Lung microvascular endothelial cell (primary cell): ENCODE results near the gene HGFAC. TPM values are rescaled to one million over a fixed set of nuclear protein-coding genes. Genes with fewer than 3 reads are reported as not detected.

Experiments used
- DNase-seq, 2 donors: peaks; one replicate each; pipeline versions ENCODE4 v3.0.0 to v3.0.0-alpha.2; 2010; ENCODE audit warnings: low read depth in 2 of 2
- total RNA-seq: library from RNA; depleted of rRNA; stranded (reverse); fragments of >200 nt; gene quantifications from 2 replicates; pipeline ENCODE4 v1.2.1, GENCODE V29; 2014

Gene HGFAC
- 0.20 TPM in 1 of 2 replicates, not detected in the other for total RNA-seq

GRCh38 chr4:3441501-3442459 is at the start of gene HGFAC:
Gene HGFAC, plus strand, starts transcription at chr4:3441968. Its CDS starts 34 bp downstream, at chr4:3442002.
- no peak for DNase-seq

DNA sequence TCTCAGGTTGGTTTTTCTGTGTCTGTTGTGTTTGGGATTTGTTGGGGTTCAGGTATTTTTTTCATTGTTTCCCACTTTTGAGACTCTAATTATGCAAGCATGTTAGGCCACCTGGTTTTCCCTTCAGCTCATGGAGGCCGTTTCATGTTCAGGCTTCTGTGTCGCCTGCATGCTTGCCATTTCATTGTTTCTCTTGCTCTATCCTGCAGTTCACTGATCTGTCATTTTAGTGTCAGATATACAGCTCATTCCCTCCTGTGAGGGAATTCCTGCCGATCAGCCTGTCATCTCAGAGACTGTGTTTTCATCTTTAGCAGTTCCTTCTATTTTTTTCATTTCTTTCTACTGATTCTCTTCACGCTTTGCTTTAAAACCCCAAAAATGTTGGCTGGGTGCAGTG is 49.4 kb upstream of the HGFAC start:
- DNase-seq: no peak

- DNase-seq: no peak
Measured at GRCh38 chr4:3393171-3393570, 48.6 kb upstream of the HGFAC start.

DNA sequence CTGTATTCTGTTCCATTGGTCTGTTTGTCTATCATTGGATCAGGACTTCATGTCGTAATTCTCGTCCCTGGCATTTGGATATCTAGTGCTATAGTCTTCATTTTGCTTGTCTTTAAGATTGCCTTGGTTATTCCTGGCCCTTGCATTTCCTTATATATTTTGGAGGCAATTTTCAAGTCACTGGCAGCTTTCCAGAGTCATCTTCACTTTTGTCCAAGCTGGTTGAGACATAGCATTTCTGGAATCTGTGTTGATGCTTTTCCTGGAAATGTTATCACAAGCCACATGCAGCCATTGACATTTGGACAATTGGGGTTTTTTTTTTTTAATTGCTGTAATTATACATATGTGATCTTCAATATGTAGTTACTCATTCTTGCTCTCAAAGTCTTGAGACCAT is 45.2 kb upstream of the HGFAC start:
- DNase-seq: no peak

DNA sequence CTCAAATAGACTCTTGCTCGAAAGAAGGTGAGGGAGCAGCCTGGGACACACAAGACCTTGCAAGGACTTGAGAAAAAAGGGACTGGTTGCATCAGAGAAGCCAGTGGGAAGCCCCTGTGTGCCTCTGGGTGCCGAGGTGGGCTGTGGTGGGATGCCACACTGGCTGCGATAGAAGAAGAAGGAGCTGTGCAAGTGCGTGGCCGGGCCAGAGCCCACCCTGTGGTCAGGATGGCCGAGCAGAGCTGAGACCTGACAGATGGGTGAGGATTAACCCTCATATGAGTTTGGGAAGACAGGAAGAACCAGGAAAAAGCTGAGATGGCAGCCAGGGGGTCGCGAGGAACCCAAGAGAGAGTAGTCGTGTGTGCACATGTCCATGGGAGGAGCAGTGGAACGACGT is 44.6 kb upstream of the HGFAC start:
- no peak for DNase-seq

GRCh38 chr4:3399277-3400194 is 42.2 kb upstream of the HGFAC start:
- peak in 1 of 2 donors; percentile 33 for DNase-seq

DNA sequence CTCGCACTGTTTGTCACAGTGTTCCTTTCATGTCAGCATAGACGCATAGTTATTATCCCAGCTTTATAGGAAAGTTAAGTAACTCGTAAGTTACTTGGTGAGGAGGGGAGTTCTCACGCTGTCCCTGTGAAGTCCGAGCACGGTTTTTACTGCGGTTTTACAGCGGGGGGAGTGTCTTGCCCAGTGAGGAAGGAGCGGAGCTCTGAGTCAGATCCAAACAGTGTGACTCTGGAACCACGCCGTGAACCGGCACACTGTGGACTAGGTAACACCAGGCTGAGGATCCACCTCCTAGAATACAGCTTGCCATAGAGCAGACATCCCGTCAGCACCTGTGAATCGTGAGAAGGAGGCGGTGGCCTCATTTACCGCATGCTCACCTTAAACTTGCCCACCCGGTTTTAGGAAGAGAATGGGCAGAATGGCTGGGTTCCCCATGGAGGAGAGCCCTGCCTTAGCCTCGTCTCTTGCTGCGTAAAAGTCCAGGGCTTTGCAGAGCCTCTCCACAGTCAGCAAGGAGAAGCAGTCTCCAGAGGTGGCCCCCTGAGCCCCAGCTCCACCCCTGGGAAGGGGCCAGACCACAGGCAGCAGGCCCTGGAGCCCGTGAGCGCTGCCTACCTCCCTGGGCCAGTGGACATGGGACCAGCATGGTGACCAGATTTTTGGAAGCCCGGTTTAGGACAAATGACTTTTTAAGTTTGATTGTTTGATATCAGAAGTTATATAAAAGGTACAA is 40.2 kb upstream of the HGFAC start:
- no peak for DNase-seq

DNA sequence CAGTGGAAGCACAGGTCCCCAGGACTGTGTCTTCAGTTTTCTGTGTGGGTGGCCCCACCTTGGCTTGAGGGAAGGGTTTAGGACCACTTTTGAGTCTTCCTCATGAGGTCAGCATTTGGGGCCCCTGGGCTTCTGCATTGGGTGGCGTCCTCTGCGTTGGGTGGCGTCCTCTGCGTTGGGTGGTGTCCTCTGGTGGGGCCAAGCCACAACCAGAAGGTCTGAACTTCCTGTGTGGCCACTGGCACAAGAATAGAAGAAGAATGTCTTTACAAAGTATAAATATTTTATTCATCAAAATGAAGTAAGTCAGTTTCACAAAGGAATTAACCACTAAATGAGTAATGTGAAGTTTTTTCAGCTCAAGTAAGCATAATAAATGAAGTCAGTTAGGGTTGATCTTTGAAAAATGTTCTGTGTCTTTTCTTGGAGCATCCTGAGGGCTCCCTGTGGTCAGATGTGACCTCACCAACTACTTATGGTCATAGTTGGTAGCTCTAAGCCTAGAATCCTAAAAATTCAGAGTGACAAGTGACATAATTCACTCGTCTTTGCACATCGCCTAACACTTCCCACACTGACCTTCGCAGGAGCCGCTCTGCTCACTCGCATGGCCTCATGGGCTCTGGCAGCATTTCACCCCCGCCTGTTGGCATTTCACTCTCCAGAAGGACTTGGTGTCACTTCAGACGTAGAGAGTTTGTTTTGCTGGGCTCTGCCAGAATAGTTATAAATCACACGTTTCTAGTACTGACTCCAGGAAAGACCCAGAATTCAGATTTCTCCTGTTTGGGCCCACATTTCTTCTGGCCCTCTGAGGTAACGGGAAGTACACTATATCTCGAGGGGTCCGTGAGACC is 39.0 kb upstream of the HGFAC start:
- no peak for DNase-seq

- DNase-seq: no peak
Measured at GRCh38 chr4:3403348-3403906, 38.3 kb upstream of the HGFAC start.

DNA sequence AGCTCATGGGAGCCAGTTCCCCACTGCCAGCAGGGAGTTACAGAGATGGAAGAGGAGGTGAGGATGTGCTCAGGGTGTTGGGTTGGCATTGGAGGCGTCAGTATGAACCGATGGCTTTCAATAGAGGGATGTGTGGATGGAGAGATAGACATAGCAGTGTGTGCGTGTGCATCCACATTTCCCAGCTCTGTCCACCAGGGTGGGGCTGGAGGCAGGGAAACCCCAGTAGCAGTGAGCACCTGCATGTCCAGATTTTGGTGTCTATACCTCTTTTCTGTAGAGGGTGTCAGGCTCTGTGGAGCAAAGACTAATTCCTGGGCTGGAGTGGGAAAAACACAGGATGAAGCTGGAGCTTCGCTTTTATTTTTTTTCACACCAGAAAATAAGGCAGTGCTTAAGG is 37.2 kb upstream of the HGFAC start:
- DNase-seq: no peak

DNA sequence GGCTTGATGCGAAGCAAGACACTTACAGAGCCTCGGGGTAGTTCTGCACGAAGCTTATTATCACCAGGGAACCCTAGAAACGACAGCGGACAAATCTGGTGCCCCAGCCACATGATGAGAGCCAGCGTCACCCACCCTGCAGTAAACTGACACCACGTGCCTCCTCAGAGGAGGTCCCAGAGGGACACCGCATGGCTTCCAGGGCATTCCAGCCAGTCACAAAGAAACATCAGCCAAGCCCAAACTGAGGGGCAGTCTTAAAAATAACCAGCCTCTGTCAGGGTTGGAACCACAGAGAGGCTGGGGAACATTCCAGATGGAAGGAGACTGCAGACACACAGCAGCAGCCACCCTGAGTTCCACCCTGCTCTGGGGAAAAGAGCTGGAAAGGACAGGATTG is 36.6 kb upstream of the HGFAC start:
- DNase-seq: no peak

DNA sequence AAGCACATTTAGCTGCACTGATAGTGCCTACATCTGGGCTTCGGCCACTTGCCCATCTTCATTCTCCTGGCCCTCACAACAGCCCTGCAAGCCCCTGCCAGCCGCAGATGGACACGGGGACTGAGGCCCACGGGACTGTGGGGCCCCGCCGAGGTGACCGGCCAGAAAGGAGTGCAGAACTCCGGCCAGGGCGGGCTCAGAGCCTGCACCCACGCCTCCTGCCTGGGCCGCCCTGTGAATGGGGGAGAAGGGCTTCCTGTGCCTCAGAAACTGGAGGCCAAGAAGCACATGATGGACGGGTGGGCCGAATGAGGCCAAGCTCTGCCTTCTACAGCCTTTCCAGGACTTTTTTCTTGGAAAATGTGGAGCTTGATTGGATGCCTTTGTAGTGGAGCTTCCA is 35.7 kb upstream of the HGFAC start:
- no peak for DNase-seq

DNA sequence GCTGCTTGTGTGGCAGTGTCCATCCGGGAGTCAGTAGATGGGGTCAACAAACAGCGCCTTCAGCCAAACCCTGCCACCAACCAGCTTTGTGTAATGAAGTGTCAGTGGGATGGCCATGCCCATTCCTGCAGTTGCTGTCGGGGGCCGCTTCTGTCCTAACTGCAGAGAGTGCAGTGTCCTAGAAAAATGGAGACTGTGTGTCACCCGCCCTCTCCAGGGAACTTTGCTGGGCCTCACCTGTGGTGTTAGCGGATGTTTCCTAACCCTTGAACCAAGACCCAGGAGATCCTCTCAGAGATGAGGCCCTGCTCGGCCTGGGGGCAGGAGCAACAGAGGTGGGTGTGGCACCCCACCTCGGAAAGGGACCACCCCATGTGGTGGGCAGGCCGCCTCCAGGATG is 35.3 kb upstream of the HGFAC start:
- no peak for DNase-seq

- DNase-seq: no peak
Measured at GRCh38 chr4:3407171-3407771, 34.5 kb upstream of the HGFAC start.

DNA sequence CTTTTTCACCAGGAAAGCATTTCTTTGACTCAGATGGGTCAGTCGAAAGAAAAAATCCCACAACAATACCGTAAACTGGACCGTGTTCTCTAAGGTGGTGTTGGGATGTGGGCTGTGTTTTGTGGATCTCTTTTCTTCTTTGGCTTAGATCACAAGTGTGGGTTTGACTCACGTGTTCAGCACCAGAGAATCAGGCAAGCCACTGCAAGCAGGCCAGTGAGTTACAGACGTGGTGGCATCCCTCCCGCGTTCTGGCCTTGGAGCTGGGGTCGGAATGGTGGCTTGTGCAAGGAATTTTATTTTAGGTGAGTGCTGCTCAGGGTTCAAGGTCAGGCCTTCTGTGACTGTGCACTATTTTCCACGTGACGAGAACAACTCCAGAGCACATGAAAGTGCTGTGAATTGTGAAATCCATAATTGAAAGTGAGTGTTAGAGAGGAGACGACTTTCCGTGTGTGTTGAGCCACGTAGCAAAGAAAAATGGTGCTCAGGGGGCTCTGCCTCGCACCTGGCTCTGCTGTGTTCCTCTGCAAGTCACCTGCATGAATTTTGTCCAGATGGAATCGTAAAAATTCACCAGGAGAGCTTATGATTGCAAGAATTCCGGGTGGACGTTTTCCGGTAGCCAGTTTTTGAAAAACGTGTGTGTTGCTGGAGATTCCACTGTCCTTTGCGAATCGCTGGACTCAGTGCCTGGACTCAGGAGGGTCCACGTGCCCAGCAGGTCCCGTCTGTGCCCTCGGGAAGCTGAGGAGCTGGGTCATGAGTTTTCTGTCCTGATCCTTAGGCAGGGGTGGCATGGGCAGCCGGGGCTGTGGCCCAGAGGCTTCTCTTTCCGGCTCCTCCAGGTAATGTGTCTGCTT is 33.6 kb upstream of the HGFAC start:
- DNase-seq: no peak

- no peak for DNase-seq
Measured at GRCh38 chr4:3408793-3409330, 32.9 kb upstream of the HGFAC start.

GRCh38 chr4:3409571-3410091 is 32.1 kb upstream of the HGFAC start:
- no peak for DNase-seq

GRCh38 chr4:3410401-3411135 is 31.2 kb upstream of the HGFAC start:
- no peak for DNase-seq
